Mammary epithelial cell (primary cell): ENCODE results near the gene PARP15.

Experiments
- CTCF ChIP-seq, 2 donors: IDR thresholded peaks in 1 of 2; conservative IDR thresholded peaks in 1 of 2; 2 replicates each; pipeline ENCODE4 v1.5.1; 2011 to 2012; ENCODE audit warnings: inconsistent platforms in 2 of 2, low read length in 2 of 2, mild to moderate bottlenecking in 2 of 2, control low read depth in 1 of 2, low read depth in 1 of 2; ENCODE audit not compliant: insufficient read depth in 1 of 2; ENCODE audit errors: extremely low read depth in 1 of 2
- EZH2 ChIP-seq: IDR thresholded peaks from 2 replicates; pipeline ENCODE4 v1.6.1; 2012; ENCODE audit warnings: low read length, inconsistent platforms, borderline replicate concordance

- TF ChIP-seq CTCF (conservative IDR thresholded peaks at IDR 0.05 in 1 of 2, IDR thresholded peaks at IDR 0.05 in 1 of 2; ENCODE audit: extremely low read depth in 1 of 2, insufficient read depth in 1 of 2, low read depth in 1 of 2, low read length in 2 of 2) = no peak
- TF ChIP-seq EZH2 = no peak
Observed at GRCh38 chr3:122557356-122557755, 20.1 kb upstream of the PARP15 start.
